ENCODE measurements around the gene IGFL4.

The IGFL4 gene

GRCh38 chr19:46033401-46033800 lies 7.4 kb downstream of the IGFL4 start:
- no peak for DNase-seq (ENCODE audit: low read depth)
- no peak for TF ChIP-seq CTCF (IDR thresholded peaks at IDR 0.05; ENCODE audit: control insufficient read depth, insufficient read depth, low read depth, low read length, missing control alignments)
- no peak overlapping the region for H3K4me3 ChIP-seq (ENCODE audit: control insufficient read depth, low read depth, low read length)

DNA sequence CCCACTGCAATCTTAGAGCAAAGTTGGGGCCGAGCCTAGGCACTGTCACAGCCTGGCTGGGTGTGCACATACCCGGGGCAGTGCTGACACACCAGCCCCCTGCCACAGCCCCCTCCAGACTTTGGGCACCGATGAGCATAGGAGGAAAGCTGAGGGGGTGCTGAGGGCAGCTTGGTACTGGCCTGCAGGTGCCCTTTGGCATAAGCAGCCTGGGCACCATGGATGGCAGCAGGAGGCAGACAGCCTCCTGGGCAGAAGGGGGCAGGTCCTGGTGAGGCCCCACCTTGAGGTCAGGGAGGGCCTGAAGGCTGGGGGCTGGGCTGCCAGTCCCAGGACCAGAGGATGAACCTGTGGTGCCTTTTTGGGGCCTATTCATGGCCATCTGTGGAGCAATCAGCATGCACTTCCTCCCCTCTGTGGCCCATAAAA lies 8.2 kb downstream of the IGFL4 start:
- no peak overlapping the region for H3K4me3 ChIP-seq (ENCODE audit: control insufficient read depth, low read depth, low read length)
- TF ChIP-seq CTCF (IDR thresholded peaks at IDR 0.05; ENCODE audit: control insufficient read depth, insufficient read depth, low read depth, low read length, missing control alignments) = no peak
- DNase-seq (ENCODE audit: low read depth) = no peak

DNA sequence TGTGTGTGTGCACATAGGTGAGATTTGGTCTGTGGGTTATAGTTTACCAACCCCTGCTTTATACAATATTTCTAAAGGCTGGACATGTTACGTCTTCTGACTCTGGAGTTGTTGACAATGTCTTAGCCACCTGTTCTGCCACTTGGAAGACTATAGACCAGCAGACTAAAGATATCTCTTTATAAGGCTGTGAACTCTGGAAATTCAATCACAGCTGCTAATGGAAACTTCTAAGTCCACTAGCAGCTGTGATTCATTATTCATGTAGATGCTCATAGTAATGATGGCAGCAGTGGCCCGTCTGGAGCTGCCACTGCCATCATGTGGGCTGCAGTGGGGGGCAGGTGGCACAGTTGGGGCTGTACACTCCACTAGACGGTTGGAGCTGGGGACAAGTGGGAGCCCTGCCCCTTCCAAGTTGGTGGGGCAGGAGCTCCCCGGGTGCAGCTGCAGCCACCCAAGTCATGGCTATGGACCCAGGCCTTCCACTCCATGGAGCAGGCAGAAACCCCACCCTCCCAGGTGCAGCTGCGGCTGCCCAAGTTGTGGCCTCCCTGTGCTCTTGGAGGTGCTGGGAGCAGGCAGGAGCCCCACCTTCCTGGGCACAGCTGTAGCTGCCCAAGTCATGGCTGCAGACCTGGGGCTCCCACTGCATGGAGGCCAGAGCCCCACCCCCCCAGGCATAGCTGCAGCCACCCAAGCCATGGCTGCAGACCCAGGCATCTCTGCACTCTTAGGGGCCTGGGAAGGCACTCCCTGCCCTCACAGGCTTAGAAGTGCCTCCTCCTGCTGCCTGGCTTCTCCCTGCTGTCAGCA lies 8.8 kb downstream of the IGFL4 start:
- DNase-seq (ENCODE audit: low read depth) = no peak
- no peak for TF ChIP-seq CTCF (IDR thresholded peaks at IDR 0.05; ENCODE audit: control insufficient read depth, insufficient read depth, low read depth, low read length, missing control alignments)
- no peak overlapping the region for H3K4me3 ChIP-seq (ENCODE audit: control insufficient read depth, low read depth, low read length)

- TF ChIP-seq CTCF (IDR thresholded peaks at IDR 0.05; ENCODE audit: control insufficient read depth, insufficient read depth, low read depth, low read length, missing control alignments) = no peak
- no peak overlapping the region for H3K4me3 ChIP-seq (ENCODE audit: control insufficient read depth, low read depth, low read length)
- DNase-seq (ENCODE audit: low read depth) = no peak
Measured at GRCh38 chr19:46030812-46031550, 9.8 kb downstream of the IGFL4 start.

GRCh38 chr19:46025835-46026234 lies 15.0 kb downstream of the IGFL4 start:
- no peak overlapping the region for H3K4me3 ChIP-seq (ENCODE audit: control insufficient read depth, low read depth, low read length)
- TF ChIP-seq CTCF (IDR thresholded peaks at IDR 0.05; ENCODE audit: control insufficient read depth, insufficient read depth, low read depth, low read length, missing control alignments) = no peak
- DNase-seq (ENCODE audit: low read depth) = no peak

DNA sequence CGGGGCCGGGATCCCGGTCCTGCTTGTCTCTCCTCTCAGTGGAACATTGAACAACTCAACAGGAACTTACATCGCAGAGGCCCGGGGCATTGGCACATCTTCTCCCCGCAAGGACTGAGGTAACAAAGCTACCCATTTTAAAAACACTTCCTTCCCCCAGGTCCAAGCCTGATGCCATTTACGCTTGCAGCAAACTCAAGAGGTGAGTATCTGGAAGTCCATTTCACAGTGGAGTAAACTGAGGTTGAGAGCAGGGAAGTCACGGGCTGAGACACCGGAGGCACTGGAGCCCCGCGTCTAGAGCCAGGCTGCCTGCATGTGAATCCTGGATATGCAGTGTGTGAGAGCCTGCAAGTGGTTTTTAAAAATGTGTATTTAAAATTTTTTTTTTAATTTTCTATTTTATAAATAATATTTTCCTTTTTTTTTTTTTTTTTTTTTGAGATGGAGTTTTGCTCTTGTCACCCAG lies 17.5 kb downstream of the IGFL4 start:
- no peak for TF ChIP-seq CTCF (IDR thresholded peaks at IDR 0.05; ENCODE audit: control insufficient read depth, insufficient read depth, low read depth, low read length, missing control alignments)
- H3K4me3 ChIP-seq (ENCODE audit: control insufficient read depth, low read depth, low read length) = no peak overlapping the region
- DNase-seq (ENCODE audit: low read depth) = no peak

Data from AG09309 (cell line).